Fibroblast of villous mesenchyme (primary cell): ENCODE measurements around the gene CEP104. TPM values are rescaled to one million over a fixed set of nuclear protein-coding genes. Genes with fewer than 3 reads are reported as not detected.

Source experiments
- DNase-seq: peaks from one replicate; pipeline ENCODE4 v3.0.0-alpha.2; 2010; ENCODE audit warnings: low read depth
- H3K4me3 ChIP-seq: 2 replicates; pipeline ENCODE4 v1.5.1; 2011; ENCODE audit warnings: low read depth, mild to moderate bottlenecking, low read length
- CTCF ChIP-seq: IDR thresholded peaks from 2 replicates; pipeline ENCODE4 v1.5.1; 2012; ENCODE audit warnings: low read depth, mild to moderate bottlenecking, low read length; ENCODE audit not compliant: insufficient read depth
- total RNA-seq: library from RNA; depleted of rRNA; stranded (reverse); fragments of >200 nt; gene quantifications from 2 replicates; pipeline ENCODE4 v1.2.3, GENCODE V29; 2012

Gene CEP104
- total RNA-seq, 1 donor = 28.1 TPM

- H3K4me3 ChIP-seq = no peak overlapping the region
- no peak for TF ChIP-seq CTCF
- no peak for DNase-seq
These were observed 28.6 kb downstream of the CEP104 start for GRCh38 chr1:3828391-3828790.

GRCh38 chr1:3827813-3828307 is 29.2 kb downstream of the CEP104 start:
- no peak for TF ChIP-seq CTCF
- DNase-seq = no peak
- H3K4me3 ChIP-seq = no peak overlapping the region

- H3K4me3 ChIP-seq = no peak overlapping the region
- TF ChIP-seq CTCF = no peak
- no peak for DNase-seq
These were observed 31.7 kb downstream of the CEP104 start for GRCh38 chr1:3825356-3825755.

GRCh38 chr1:3824650-3825049 is 32.4 kb downstream of the CEP104 start:
- TF ChIP-seq CTCF = no peak
- no peak for DNase-seq
- H3K4me3 ChIP-seq = no peak overlapping the region

- no peak overlapping the region for H3K4me3 ChIP-seq
- DNase-seq = no peak
These were observed 34.6 kb downstream of the CEP104 start for GRCh38 chr1:3822421-3822820.

GRCh38 chr1:3821908-3822307 is 35.1 kb downstream of the CEP104 start:
- H3K4me3 ChIP-seq = no peak overlapping the region
- TF ChIP-seq CTCF = no peak
- no peak for DNase-seq

More at GRCh38 chr1:3822421-3822820, 34.6 kb downstream of the CEP104 start:
- no peak for TF ChIP-seq CTCF

- no peak for DNase-seq
- TF ChIP-seq CTCF = no peak
- no peak overlapping the region for H3K4me3 ChIP-seq
These were observed 35.6 kb downstream of the CEP104 start for GRCh38 chr1:3821447-3821846.
